Ovary (tissue), 9 donors: ENCODE measurements around the gene ENG. TPM values are rescaled to one million over a fixed set of nuclear protein-coding genes. Genes with fewer than 3 reads are reported as not detected.

ENCODE experiments used
- DNase-seq, 5 donors: peaks; one replicate each; pipeline ENCODE4 v3.0.0-alpha.2; 2019 to 2020
- H3K27ac ChIP-seq, 2 donors: fragments of 200-600 bp; one replicate each; pipeline versions ENCODE4 v1.5.1 to v1.8.0; 2019 to 2022
- H3K27me3 ChIP-seq: fragments of 200-600 bp; one replicate; pipeline ENCODE4 v1.8.0; 2022
- H3K36me3 ChIP-seq: fragments of 200-600 bp; sonication (generic); one replicate; pipeline ENCODE4 v1.5.1; 2019
- H3K4me1 ChIP-seq: one replicate; pipeline ENCODE4 v1.8.1; 2013; ENCODE audit warnings: mild to moderate bottlenecking, moderate library complexity; ENCODE audit not compliant: insufficient read depth
- H3K4me3 ChIP-seq: fragments of 200-600 bp; sonication (generic); one replicate; pipeline ENCODE4 v1.5.1; 2017
- H3K9me3 ChIP-seq, 2 donors: fragments of 200-600 bp in 1 of 2; sonication (generic) in 1 of 2; one replicate each; pipeline versions ENCODE4 v1.5.1 to v1.8.1; 2013 to 2019; ENCODE audit warnings: mild to moderate bottlenecking in 1 of 2, moderate library complexity in 1 of 2
- EP300 ChIP-seq: sonication (generic); formaldehyde crosslinking; IDR thresholded peaks from one replicate; pipeline ENCODE4 v1.6.1; 2017; ENCODE audit warnings: antibody characterized with exemption
- POLR2A ChIP-seq: fragments of 450-650 bp; IDR thresholded peaks from one replicate; pipeline ENCODE4 v1.6.1; 2017; ENCODE audit warnings: antibody characterized with exemption, mild to moderate bottlenecking, moderate library complexity
- WGBS, 3 donors: extraction: QIAGEN DNeasy Blood & Tissue Kit in 1 of 3; methylation state at CpG; one replicate each; pipeline versions ENCODE4 v1.1.5 to v1.1.7; 2013 to 2017; 5-methylcytosine and 5-hydroxymethylcytosine counted together
- intact Hi-C, 4 donors: fragments of 100-400 bp; cut with DNase I; formaldehyde crosslinking; loops; one replicate each; pipeline versions ENCODE4 v1.11.0 to v1.15.1; 2022 to 2023
- polyA plus RNA-seq, 2 donors: library from polyadenylated mRNA; stranded (reverse); fragments of 200-250 nt in 1 of 2; fragments of 350-450 nt in 1 of 2; fragmentation: Illumina TruSeq in 1 of 2; extraction: RNeasy Lipid Tissue Mini Kit (QIAGEN cat#74804) in 1 of 2; gene quantifications; one replicate each; pipeline ENCODE4 v1.2.3, GENCODE V29; 2013 to 2014
- total RNA-seq, 7 donors: library from RNA; depleted of rRNA in 2 of 7; stranded (reverse); fragments of >200 nt in 2 of 7; fragmentation: NEBNext Ultra II Directional in 3 of 7; extraction: Animal tissue kit (Norgen Biotek cat#: 25700) in 3 of 7; gene quantifications; one replicate each; pipeline versions ENCODE4 v1.1.0 to v1.2.4, GENCODE V29; 2016 to 2023
- TF ChIP-seq, protein P1 (sequence below), 3 donors: fragments of 450-650 bp in 2 of 3; fragments of 200-600 bp in 1 of 3; IDR thresholded peaks; one replicate each; pipeline versions ENCODE4 v1.5.1 to v1.8.0; 2016 to 2022; ENCODE audit warnings: antibody characterized with exemption in 3 of 3, mild to moderate bottlenecking in 1 of 3
- donor health status: DM: no; HTN: no; CAD: no; lungs with moderate emphysema.
- donor health status: DM: no; HTN: no; CAD: no.
- donor health status: Bipolar disorder and iron deficiency.
- donor health status: DM: yes; HTN: yes; CAD: no.
- donor health status: DM: no; HTN: no; CAD: no.
- donor health status: DM: yes; HTN: yes; CAD: no.

Gene ENG
- total and polyA plus RNA-seq, 9 donors, result 54.7 to 298 (median 191) TPM

DNA sequence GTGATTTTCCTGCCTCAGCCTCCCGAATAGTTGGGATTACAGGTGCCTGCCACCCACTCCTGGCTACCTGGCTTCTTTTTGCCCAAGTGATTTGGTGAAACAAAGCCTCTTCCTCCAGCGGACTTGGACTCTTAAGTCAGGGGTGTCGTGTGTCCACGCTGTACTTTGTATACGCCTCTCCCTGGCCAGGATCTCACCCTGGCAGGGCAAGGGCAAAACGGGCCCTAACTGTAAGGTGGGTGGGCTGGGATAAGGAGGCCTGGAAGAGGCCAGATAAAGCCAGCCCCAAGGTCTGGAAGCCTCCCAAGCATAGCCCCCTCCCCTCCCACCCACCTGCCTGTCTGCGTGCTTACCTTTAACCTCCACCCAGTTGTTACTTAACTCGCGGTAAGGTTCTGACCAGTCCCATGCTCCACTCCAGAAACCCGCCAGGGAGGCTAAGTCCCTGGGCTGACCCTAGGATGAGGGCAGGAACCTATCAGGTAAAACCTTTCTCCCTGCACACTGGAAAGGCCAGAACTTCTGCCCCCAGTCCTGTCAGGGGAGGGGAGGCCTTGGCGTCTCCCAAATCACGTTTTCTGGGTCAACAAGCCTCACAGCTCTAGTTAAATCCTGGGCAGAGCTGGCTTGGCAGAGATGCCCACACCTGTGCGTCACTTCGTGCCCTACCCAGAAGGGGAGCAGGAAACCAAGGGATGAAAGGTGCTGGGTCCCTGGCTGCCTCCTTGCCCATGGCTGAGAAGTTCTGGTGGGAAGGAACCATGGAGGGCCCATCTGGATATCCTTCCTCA is 60.3 kb downstream of the ENG start:
- no peak overlapping the region for H3K4me3 ChIP-seq
- peak in 3 of 5 donors; percentile 23 to 46 (median 37) for DNase-seq
- no peaks in the 10 kb centered on the region for H3K27me3 ChIP-seq
- intact Hi-C loops, result loop anchor here in 1 of 4 donors (5.0 to 10.0 kb wide), 2 partner anchors 71 to 128 kb away; no protein-coding TSS in a partner anchor
- H3K27ac ChIP-seq, result peak overlapping the region; percentile 72 to 73
- H3K9me3 ChIP-seq, result no peaks in the 10 kb centered on the region
- TF ChIP-seq POLR2A, result no peak
- TF ChIP-seq, protein P1, sequence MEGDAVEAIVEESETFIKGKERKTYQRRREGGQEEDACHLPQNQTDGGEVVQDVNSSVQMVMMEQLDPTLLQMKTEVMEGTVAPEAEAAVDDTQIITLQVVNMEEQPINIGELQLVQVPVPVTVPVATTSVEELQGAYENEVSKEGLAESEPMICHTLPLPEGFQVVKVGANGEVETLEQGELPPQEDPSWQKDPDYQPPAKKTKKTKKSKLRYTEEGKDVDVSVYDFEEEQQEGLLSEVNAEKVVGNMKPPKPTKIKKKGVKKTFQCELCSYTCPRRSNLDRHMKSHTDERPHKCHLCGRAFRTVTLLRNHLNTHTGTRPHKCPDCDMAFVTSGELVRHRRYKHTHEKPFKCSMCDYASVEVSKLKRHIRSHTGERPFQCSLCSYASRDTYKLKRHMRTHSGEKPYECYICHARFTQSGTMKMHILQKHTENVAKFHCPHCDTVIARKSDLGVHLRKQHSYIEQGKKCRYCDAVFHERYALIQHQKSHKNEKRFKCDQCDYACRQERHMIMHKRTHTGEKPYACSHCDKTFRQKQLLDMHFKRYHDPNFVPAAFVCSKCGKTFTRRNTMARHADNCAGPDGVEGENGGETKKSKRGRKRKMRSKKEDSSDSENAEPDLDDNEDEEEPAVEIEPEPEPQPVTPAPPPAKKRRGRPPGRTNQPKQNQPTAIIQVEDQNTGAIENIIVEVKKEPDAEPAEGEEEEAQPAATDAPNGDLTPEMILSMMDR (IDR thresholded peaks at IDR 0.05), result no peak
- TF ChIP-seq EP300, result no peak
- peaks cover 31% of the 10 kb centered on the region for H3K4me1 ChIP-seq
- no peaks in the 10 kb centered on the region for H3K36me3 ChIP-seq
- 40 to 49% (median 44%) methylated on average over 14 of the region's 14 CpGs for WGBS, 3 donors

- WGBS, 3 donors, result 39 to 48% (median 44%) methylated on average over 7 to 8 of the region's 8 CpGs
- Histone ChIP-seq H3K4me3 (no peak overlapping the region), H3K27ac (peak overlapping the region in 1 of 2 donors; percentile 72), H3K36me3 (no peaks in the 10 kb centered on the region), H3K27me3 (no peaks in the 10 kb centered on the region), H3K9me3 (no peaks in the 10 kb centered on the region), H3K4me1 (peaks cover 29% of the 10 kb centered on the region)
- TF ChIP-seq POLR2A (no peak), EP300 (no peak)
- TF ChIP-seq, protein P1 (IDR thresholded peaks at IDR 0.05), result no peak
- intact Hi-C loops, result loop anchor here in 1 of 4 donors (5.0 to 10.0 kb wide), 2 partner anchors 72 to 129 kb away; no protein-coding TSS in a partner anchor
- DNase-seq, result peak in 3 of 5 donors; percentile 27 to 39 (median 36)
Measured at GRCh38 chr9:127793093-127793708, 61.3 kb downstream of the ENG start.

GRCh38 chr9:127792417-127793031 is 61.9 kb downstream of the ENG start:
- Histone ChIP-seq H3K4me1 (peaks cover 29% of the 10 kb centered on the region), H3K9me3 (no peaks in the 10 kb centered on the region), H3K27ac (peak overlapping the region in 1 of 2 donors; percentile 72), H3K27me3 (no peaks in the 10 kb centered on the region), H3K4me3 (no peak overlapping the region), H3K36me3 (no peaks in the 10 kb centered on the region)
- DNase-seq, result peak in 2 of 5 donors; percentile 7 to 39
- WGBS, 3 donors, result 51 to 55% (median 54%) methylated on average over 7 of the region's 7 CpGs
- TF ChIP-seq POLR2A (no peak), EP300 (no peak)
- TF ChIP-seq, protein P1 (IDR thresholded peaks at IDR 0.05), result no peak
- intact Hi-C loops, result loop anchor here in 1 of 4 donors (5.0 to 10.0 kb wide), 2 partner anchors 72 to 130 kb away; no protein-coding TSS in a partner anchor

DNA sequence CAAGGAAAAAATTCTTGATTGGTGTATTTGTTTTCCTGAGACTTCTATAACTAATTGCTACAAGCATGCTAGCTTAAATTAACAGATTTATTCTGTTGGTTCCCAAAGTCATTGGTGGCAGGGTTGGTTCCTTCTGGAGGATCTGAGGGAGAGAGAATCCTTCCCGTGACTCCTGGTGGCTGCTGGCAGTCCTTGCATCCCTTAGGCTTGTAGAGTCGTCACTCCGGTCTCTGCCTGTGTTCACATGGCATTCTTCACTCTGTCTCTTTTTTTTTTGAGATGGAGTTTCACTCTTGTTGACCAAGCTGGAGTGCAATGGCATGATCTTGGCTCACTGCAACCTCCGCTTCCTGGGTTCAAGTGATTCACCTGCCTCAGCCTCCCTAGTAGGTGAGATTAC is 63.4 kb downstream of the ENG start:
- no peaks in the 10 kb centered on the region for H3K9me3 ChIP-seq
- H3K36me3 ChIP-seq, result no peaks in the 10 kb centered on the region
- no peak overlapping the region for H3K27ac ChIP-seq
- intact Hi-C loops, result loop anchor here in 1 of 4 donors (5.0 to 10.0 kb wide), 2 partner anchors 74 to 131 kb away; no protein-coding TSS in a partner anchor
- H3K4me3 ChIP-seq, result no peak overlapping the region
- no peak for TF ChIP-seq POLR2A
- TF ChIP-seq, protein P1 (IDR thresholded peaks at IDR 0.05), result no peak
- TF ChIP-seq EP300, result no peak
- peaks cover 20% of the 10 kb centered on the region for H3K4me1 ChIP-seq
- WGBS, 3 donors, result 81 to 89% (median 87%) methylated on average over 4 of the region's 4 CpGs
- no peak for DNase-seq
- H3K27me3 ChIP-seq, result no peaks in the 10 kb centered on the region
